ENCODE results near the gene C19orf85.

The C19orf85 gene

DNA sequence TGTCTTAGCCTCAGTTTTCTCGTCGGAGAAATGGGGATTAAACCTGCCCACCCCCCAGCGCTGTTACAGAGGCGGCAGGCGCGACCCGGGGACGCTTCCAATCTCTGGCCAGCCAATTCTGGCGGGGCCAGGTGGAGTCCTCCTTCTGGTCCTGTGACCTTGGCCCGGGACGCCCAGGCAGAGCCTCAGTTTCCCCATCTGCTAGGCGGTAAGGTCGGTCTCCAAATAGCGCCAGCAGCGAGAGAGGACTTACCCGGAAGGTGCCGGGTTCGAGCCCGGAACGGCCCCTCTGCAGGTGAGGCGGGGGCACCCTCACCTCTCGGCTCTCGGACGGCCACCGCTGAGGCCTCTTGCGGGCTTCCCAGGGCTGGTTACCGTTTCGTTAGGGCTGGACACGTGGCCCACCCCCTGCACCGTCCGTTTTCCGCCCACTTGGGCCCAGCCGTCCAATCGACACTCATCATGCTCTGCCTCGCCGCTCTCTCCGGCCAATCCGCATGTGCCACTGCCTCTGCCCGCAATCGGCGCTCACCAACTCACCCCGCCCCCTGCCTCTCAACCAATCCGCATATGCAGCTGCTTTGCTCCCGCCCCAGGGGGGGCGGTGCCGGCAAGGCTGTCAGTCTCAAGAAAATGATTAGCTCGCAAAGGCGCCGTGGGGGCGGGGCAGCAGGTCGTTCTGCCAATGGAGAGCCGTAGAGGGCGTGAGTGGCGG lies 3.1 kb downstream of the C19orf85 start, which contains the start of gene ISOC2:
Gene ISOC2 (minus strand): TSS at position 384 of the 715 bp plus-strand sequence. CDS start 5,156 bp downstream, outside the sequence.
- Histone ChIP-seq H3K4me1 (ENCODE audit: insufficient read depth, poor library complexity, severe bottlenecking) (peaks cover 3% of the 10 kb centered on the region), H3K36me3 (ENCODE audit: low read depth) (0 out of 2 replicates have a peak, but pooled peaks cover 3% of the 10 kb centered on the region), H3K27me3 (ENCODE audit: insufficient read depth, poor library complexity, severe bottlenecking) (no peaks in the 10 kb centered on the region), H3K4me3 (ENCODE audit: severe bottlenecking) (peak within 1 kb of the TSS; percentile 59), H3K27ac (ENCODE audit: poor library complexity, severe bottlenecking) (peak within 1 kb of the TSS; percentile 18), H3K9me3 (ENCODE audit: severe bottlenecking) (no peaks in the 10 kb centered on the region)
- DNase-seq (ENCODE audit: low spot score) (peak; percentile 100), ATAC-seq (ENCODE audit: low read depth) (peak; percentile 95)
- TF ChIP-seq, protein P1, sequence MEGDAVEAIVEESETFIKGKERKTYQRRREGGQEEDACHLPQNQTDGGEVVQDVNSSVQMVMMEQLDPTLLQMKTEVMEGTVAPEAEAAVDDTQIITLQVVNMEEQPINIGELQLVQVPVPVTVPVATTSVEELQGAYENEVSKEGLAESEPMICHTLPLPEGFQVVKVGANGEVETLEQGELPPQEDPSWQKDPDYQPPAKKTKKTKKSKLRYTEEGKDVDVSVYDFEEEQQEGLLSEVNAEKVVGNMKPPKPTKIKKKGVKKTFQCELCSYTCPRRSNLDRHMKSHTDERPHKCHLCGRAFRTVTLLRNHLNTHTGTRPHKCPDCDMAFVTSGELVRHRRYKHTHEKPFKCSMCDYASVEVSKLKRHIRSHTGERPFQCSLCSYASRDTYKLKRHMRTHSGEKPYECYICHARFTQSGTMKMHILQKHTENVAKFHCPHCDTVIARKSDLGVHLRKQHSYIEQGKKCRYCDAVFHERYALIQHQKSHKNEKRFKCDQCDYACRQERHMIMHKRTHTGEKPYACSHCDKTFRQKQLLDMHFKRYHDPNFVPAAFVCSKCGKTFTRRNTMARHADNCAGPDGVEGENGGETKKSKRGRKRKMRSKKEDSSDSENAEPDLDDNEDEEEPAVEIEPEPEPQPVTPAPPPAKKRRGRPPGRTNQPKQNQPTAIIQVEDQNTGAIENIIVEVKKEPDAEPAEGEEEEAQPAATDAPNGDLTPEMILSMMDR (IDR thresholded peaks at IDR 0.05; ENCODE audit: poor library complexity, severe bottlenecking) = no peak

DNA sequence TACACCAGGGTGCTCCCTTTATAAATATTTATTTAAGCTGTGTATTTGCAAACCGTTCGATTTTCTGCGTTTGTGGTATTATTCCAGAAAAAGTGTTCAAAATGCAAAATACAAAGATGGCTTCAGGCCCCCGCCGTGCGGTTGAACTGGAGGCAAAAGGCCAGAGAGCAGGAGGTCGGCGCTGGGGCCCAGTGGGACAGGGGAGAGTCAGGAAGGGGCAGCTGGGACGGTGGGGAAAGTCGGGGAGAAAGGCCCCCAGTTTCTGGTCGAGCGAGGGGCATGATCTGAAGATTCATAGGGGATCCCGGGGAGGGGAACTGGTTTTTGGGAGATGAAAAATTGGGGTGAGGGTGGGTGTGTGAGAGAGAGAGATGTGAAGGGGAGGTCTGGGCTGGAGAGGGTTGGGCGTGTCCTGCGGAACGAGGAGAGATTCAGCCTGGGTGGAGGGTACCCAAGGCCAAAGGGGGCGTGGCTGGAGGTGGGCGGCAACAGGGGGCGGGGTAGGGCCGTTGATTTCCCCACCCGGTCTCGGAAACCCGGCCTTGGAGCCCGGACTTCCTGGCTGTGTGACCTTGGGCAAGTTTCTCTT lies 3.8 kb downstream of the C19orf85 start:
- Histone ChIP-seq H3K27me3 (ENCODE audit: insufficient read depth, poor library complexity, severe bottlenecking) (no peaks in the 10 kb centered on the region), H3K4me3 (ENCODE audit: severe bottlenecking) (peak overlapping the region; percentile 59), H3K4me1 (ENCODE audit: insufficient read depth, poor library complexity, severe bottlenecking) (peaks cover 3% of the 10 kb centered on the region), H3K36me3 (ENCODE audit: low read depth) (0 out of 2 replicates have a peak, but pooled peaks cover 3% of the 10 kb centered on the region), H3K27ac (ENCODE audit: poor library complexity, severe bottlenecking) (peak overlapping the region; percentile 18), H3K9me3 (ENCODE audit: severe bottlenecking) (no peaks in the 10 kb centered on the region)
- ATAC-seq (ENCODE audit: low read depth) = peak; percentile 24
- TF ChIP-seq, protein P1 (IDR thresholded peaks at IDR 0.05; ENCODE audit: poor library complexity, severe bottlenecking) = no peak
- no peak for DNase-seq (ENCODE audit: low spot score)

DNA sequence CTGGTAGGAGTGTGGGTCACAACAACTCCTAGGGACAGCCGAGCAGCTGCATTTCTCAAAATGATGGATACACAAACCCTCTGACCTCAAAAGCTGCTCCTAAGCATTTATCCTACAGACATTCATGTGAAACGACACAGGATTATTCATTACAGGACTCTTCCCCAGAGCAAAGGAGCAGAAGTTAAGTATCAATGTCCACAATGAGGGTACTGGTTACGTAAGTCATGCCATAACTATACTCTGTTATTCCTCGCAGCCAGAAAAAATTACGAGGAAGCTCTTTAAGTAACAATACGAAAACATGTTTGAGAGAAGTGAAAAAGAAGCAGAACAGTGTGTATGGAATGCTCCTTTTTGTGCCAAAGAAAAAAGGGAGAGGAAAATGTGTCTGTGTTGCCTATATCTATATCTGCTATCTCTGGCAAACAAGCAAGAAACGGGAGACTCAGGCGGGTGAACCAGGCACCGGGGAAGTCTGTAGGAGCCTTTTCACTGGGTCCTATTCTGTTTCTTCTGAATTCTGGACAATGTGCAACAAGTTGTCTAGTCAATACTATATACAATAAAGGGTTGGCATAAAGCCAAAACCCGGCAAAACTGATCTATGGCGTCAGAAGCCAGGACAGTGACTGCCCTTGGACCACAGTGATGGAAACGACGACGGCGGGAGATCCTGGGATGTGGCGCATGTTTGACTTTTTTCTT lies 4.4 kb downstream of the C19orf85 start:
- Histone ChIP-seq H3K27me3 (ENCODE audit: insufficient read depth, poor library complexity, severe bottlenecking) (no peaks in the 10 kb centered on the region), H3K36me3 (ENCODE audit: low read depth) (0 out of 2 replicates have a peak, but pooled peaks cover 3% of the 10 kb centered on the region), H3K4me3 (ENCODE audit: severe bottlenecking) (no peak overlapping the region), H3K4me1 (ENCODE audit: insufficient read depth, poor library complexity, severe bottlenecking) (peaks cover 3% of the 10 kb centered on the region), H3K27ac (ENCODE audit: poor library complexity, severe bottlenecking) (peak overlapping the region; percentile 18), H3K9me3 (ENCODE audit: severe bottlenecking) (no peaks in the 10 kb centered on the region)
- no peak for ATAC-seq (ENCODE audit: low read depth)
- no peak for DNase-seq (ENCODE audit: low spot score)
- TF ChIP-seq, protein P1 (IDR thresholded peaks at IDR 0.05; ENCODE audit: poor library complexity, severe bottlenecking) = no peak

DNA sequence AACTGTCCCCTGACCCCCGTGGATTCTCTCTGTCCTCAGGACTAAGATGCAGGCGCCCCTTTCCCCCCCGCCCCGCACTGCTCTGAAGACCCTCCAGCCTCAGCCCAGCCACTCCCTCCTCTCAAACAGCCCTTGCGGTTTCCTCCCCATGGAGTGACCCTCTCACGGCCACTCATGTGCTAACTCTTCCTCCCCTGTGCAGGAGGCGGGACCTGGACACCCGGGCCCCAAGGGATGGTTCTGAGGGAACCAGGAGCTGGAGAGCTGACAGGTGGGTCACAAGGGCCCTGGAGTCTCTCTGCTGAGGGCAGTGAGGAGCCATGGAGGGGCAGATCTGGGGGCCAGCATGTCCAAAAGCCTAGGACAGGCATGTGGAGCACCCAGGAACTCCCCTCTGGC lies 5.0 kb downstream of the C19orf85 start:
- 0 out of 2 replicates have a peak, but pooled peaks cover 3% of the 10 kb centered on the region for H3K36me3 ChIP-seq (ENCODE audit: low read depth)
- H3K4me1 ChIP-seq (ENCODE audit: insufficient read depth, poor library complexity, severe bottlenecking) = peaks cover 3% of the 10 kb centered on the region
- ATAC-seq (ENCODE audit: low read depth) = no peak
- no peaks in the 10 kb centered on the region for H3K27me3 ChIP-seq (ENCODE audit: insufficient read depth, poor library complexity, severe bottlenecking)
- no peaks in the 10 kb centered on the region for H3K9me3 ChIP-seq (ENCODE audit: severe bottlenecking)
- H3K4me3 ChIP-seq (ENCODE audit: severe bottlenecking) = no peak overlapping the region
- TF ChIP-seq, protein P1 (IDR thresholded peaks at IDR 0.05; ENCODE audit: poor library complexity, severe bottlenecking) = no peak
- DNase-seq (ENCODE audit: low spot score) = no peak
- H3K27ac ChIP-seq (ENCODE audit: poor library complexity, severe bottlenecking) = no peak overlapping the region
